HepG2 (cell line): ENCODE measurements around the gene RRP12. TPM values are rescaled to one million over a fixed set of nuclear protein-coding genes. Genes with fewer than 3 reads are reported as not detected.

ENCODE experiments used
- ATAC-seq: fragments of 200-7000 bp; cut with Tn5 transposase; 3 replicates; pipeline ENCODE4 v1.9.1; 2020; ENCODE audit warnings: mild to moderate bottlenecking, moderate library complexity
- BruUV-seq: library from RNA; stranded (reverse); fragments of 400-500 nt; replicated peaks from 2 replicates; lab custom pipeline; 2021; lab: Mats Ljungman, UMichigan
- CTCF ChIA-PET: fragments of 300-600 bp; formaldehyde crosslinking; extraction: SDS; loops from one replicate; lab custom pipeline; 2021; ENCODE audit warnings: low total read pairs, inconsistent platforms, low intra/inter-chr PET ratio; lab: Yijun Ruan, JAX
- POLR2A ChIA-PET: fragments of 350-600 bp; sonication (Branson Sonifier 250); formaldehyde crosslinking; loops from one replicate; lab custom pipeline; 2020; ENCODE audit warnings: antibody characterized with exemption, inconsistent platforms; lab: Yijun Ruan, JAX
- DNase-seq: peaks from one replicate; pipeline ENCODE4 v3.0.0-alpha.2; 2015; ENCODE audit warnings: low spot score
- FAIRE-seq: peaks from 3 replicates; lab custom pipeline; 2011; peaks lifted over from hg19 to GRCh38; lab: Jason Lieb, UNC
- H2AFZ ChIP-seq: one replicate; pipeline ENCODE4 v1.6.1; 2011; ENCODE audit warnings: low read length, inconsistent platforms
- H3K27ac ChIP-seq: fragments of 300-600 bp; 3 replicates; pipeline ENCODE4 v1.8.0; 2011; ENCODE audit warnings: mixed run types, mild to moderate bottlenecking, mixed read lengths, low read length, inconsistent platforms; ENCODE audit not compliant: insufficient read depth; ENCODE audit errors: extremely low read length
- H3K27me3 ChIP-seq, 2 experiments: fragments of 200-600 bp in 1 of 2; 2 replicates in 1 of 2; 3 replicates in 1 of 2; pipeline versions ENCODE4 v1.6.0 to v1.8.0; 2011; ENCODE audit warnings: low read length in 2 of 2, mild to moderate bottlenecking in 2 of 2, moderate library complexity in 2 of 2, inconsistent platforms in 1 of 2; ENCODE audit not compliant: insufficient read depth in 2 of 2, control insufficient read depth in 1 of 2
- H3K36me3 ChIP-seq, 2 experiments: fragments of 200-600 bp in 1 of 2; replicated peaks in 1 of 2; 2 replicates in 1 of 2; 3 replicates in 1 of 2; pipeline versions ENCODE4 v1.5.1 to v1.8.0; 2011; ENCODE audit warnings: low read length in 2 of 2, inconsistent platforms in 1 of 2; ENCODE audit not compliant: insufficient read depth in 2 of 2, control insufficient read depth in 1 of 2
- H3K4me1 ChIP-seq: 2 replicates; pipeline ENCODE4 v1.5.1; 2012; ENCODE audit warnings: low read length, inconsistent platforms; ENCODE audit not compliant: insufficient read depth
- H3K4me2 ChIP-seq: 2 replicates; pipeline ENCODE4 v1.6.0; 2011; ENCODE audit warnings: low read depth, low read length, inconsistent platforms
- H3K4me3 ChIP-seq, 3 experiments: fragments of 200-600 bp in 1 of 3; sonication (generic), shearing (Covaris generic) in 1 of 3; replicated peaks in 1 of 3; 2 replicates each; pipeline ENCODE4 v1.5.1; 2011 to 2016; ENCODE audit warnings: low read length in 3 of 3, inconsistent platforms in 2 of 3, low read depth in 2 of 3, mild to moderate bottlenecking in 2 of 3, control low read depth in 1 of 3, mixed read lengths in 1 of 3; ENCODE audit not compliant: insufficient read depth in 1 of 3
- H3K79me2 ChIP-seq: one replicate; pipeline ENCODE4 v1.6.1; 2011; ENCODE audit warnings: low read length, inconsistent platforms; ENCODE audit not compliant: insufficient read depth
- H3K9ac ChIP-seq: 2 replicates; pipeline ENCODE4 v1.6.0; 2011; ENCODE audit warnings: mild to moderate bottlenecking, low read depth, low read length, inconsistent platforms; ENCODE audit not compliant: insufficient read depth
- H3K9me3 ChIP-seq: 2 replicates; pipeline ENCODE4 v1.5.1; 2012; ENCODE audit warnings: mild to moderate bottlenecking, low read length
- H4K20me1 ChIP-seq: 2 replicates; pipeline ENCODE4 v1.6.0; 2011; ENCODE audit warnings: inconsistent platforms, mild to moderate bottlenecking, low read length, moderate library complexity; ENCODE audit not compliant: insufficient read depth
- ARNTL ChIP-seq: sonication (generic); formaldehyde crosslinking; IDR thresholded peaks from 2 replicates; pipeline ENCODE4 v1.4.0; 2020; ENCODE audit warnings: mild to moderate bottlenecking, missing genetic modification reagents
- BCLAF1 ChIP-seq: fragments of 450-650 bp; IDR thresholded peaks from 2 replicates; pipeline ENCODE4 v1.6.1; 2017; ENCODE audit warnings: mild to moderate bottlenecking
- CHD2 ChIP-seq: IDR thresholded peaks from 2 replicates; pipeline ENCODE4 v1.6.1; 2011; ENCODE audit warnings: low read depth, low read length, improper control_type of control experiment
- HOXA9 ChIP-seq: sonication (generic); formaldehyde crosslinking; IDR thresholded peaks from 2 replicates; pipeline ENCODE4 v1.8.1; 2022; ENCODE audit warnings: missing genetic modification reagents, mild to moderate bottlenecking, moderate library complexity, borderline replicate concordance
- SMARCC2 ChIP-seq: fragments of 450-650 bp; IDR thresholded peaks from 2 replicates; pipeline ENCODE4 v1.6.1; 2017; ENCODE audit warnings: antibody characterized with exemption, mild to moderate bottlenecking
- ZBTB38 ChIP-seq: sonication (generic); formaldehyde crosslinking; IDR thresholded peaks from 2 replicates; pipeline ENCODE4 v1.5.1; 2020; ENCODE audit warnings: mild to moderate bottlenecking, missing genetic modification reagents
- ZNF605 ChIP-seq: sonication (generic); formaldehyde crosslinking; IDR thresholded peaks from 2 replicates; pipeline ENCODE4 v1.8.0; 2022; ENCODE audit warnings: mild to moderate bottlenecking, missing genetic modification reagents
- ZNF790 ChIP-seq: sonication (generic); formaldehyde crosslinking; IDR thresholded peaks from 2 replicates; pipeline ENCODE4 v1.8.0; 2022; ENCODE audit warnings: missing genetic modification reagents, mild to moderate bottlenecking, borderline replicate concordance
- WGBS: methylation state at CpG from one replicate; pipeline ENCODE4 v1.1.6; 2017; ENCODE audit warnings: low lambda C conversion rate; 5-methylcytosine and 5-hydroxymethylcytosine counted together
- in situ Hi-C: cut with HindIII; loops from 2 replicates; pipeline ENCODE4 v1.10.0; 2017; ENCODE audit warnings: low pct_unique_long_range_greater_than_20kb; ENCODE audit not compliant: extremely low pct_ligation_motif_present
- intact Hi-C: fragments of 100-400 bp; cut with micrococcal nuclease; formaldehyde crosslinking; loops from one replicate; pipeline ENCODE4 v1.10.0; 2022; ENCODE audit not compliant: unreplicated experiment
- polyA plus RNA-seq, 8 experiments: library from polyadenylated mRNA; depleted of rRNA in 3 of 8; stranded (reverse) in 7 of 8; unstranded in 1 of 8; fragments of >200 nt; fragmentation: Illumina TruSeq in 4 of 8; extraction: Trizol in 4 of 8; gene quantifications; 2 replicates each; pipeline versions ENCODE4 v1.2.1 to v1.2.3, GENCODE V29; 2011 to 2016; ENCODE audit warnings: low read depth in 4 of 8, missing spikeins in 1 of 8, mixed read lengths in 1 of 8; ENCODE audit not compliant: insufficient read depth in 1 of 8
- total RNA-seq, 5 experiments: library from RNA; depleted of rRNA; stranded (reverse); fragments of >200 nt; fragmentation: Illumina TruSeq; extraction: Trizol; gene quantifications; 2 replicates each; pipeline ENCODE4 v1.2.3, GENCODE V29; 2016; ENCODE audit warnings: low read depth in 1 of 5
- TF ChIP-seq, protein P1 (sequence below): sonication (generic); formaldehyde crosslinking; IDR thresholded peaks from 2 replicates; pipeline ENCODE4 v1.9.0; 2021; ENCODE audit warnings: mild to moderate bottlenecking, missing genetic modification reagents
- TF ChIP-seq, protein P2 (sequence below): sonication (generic); formaldehyde crosslinking; conservative IDR thresholded peaks from 2 replicates; pipeline ENCODE4 v1.8.0; 2022; ENCODE audit warnings: low read depth, missing genetic modification reagents

Gene RRP12
- total and polyA plus RNA-seq, 2 of the 13 experiments (the other 11 are each of a cell fraction or from before 2014, with no cell fraction given), result 13.2 to 39.4 TPM

GRCh38 chr10:97399843-97400545, 1.1 kb downstream of the RRP12 start (continued):
- TF ChIP-seq HOXA9 (no peak), ARNTL (no peak), ZNF605 (CRISPR knock-in tag) (0 out of 2 replicates have a peak, but pooled peaks have one; percentile 1), SMARCC2 (no peak)
- TF ChIP-seq, protein P1, sequence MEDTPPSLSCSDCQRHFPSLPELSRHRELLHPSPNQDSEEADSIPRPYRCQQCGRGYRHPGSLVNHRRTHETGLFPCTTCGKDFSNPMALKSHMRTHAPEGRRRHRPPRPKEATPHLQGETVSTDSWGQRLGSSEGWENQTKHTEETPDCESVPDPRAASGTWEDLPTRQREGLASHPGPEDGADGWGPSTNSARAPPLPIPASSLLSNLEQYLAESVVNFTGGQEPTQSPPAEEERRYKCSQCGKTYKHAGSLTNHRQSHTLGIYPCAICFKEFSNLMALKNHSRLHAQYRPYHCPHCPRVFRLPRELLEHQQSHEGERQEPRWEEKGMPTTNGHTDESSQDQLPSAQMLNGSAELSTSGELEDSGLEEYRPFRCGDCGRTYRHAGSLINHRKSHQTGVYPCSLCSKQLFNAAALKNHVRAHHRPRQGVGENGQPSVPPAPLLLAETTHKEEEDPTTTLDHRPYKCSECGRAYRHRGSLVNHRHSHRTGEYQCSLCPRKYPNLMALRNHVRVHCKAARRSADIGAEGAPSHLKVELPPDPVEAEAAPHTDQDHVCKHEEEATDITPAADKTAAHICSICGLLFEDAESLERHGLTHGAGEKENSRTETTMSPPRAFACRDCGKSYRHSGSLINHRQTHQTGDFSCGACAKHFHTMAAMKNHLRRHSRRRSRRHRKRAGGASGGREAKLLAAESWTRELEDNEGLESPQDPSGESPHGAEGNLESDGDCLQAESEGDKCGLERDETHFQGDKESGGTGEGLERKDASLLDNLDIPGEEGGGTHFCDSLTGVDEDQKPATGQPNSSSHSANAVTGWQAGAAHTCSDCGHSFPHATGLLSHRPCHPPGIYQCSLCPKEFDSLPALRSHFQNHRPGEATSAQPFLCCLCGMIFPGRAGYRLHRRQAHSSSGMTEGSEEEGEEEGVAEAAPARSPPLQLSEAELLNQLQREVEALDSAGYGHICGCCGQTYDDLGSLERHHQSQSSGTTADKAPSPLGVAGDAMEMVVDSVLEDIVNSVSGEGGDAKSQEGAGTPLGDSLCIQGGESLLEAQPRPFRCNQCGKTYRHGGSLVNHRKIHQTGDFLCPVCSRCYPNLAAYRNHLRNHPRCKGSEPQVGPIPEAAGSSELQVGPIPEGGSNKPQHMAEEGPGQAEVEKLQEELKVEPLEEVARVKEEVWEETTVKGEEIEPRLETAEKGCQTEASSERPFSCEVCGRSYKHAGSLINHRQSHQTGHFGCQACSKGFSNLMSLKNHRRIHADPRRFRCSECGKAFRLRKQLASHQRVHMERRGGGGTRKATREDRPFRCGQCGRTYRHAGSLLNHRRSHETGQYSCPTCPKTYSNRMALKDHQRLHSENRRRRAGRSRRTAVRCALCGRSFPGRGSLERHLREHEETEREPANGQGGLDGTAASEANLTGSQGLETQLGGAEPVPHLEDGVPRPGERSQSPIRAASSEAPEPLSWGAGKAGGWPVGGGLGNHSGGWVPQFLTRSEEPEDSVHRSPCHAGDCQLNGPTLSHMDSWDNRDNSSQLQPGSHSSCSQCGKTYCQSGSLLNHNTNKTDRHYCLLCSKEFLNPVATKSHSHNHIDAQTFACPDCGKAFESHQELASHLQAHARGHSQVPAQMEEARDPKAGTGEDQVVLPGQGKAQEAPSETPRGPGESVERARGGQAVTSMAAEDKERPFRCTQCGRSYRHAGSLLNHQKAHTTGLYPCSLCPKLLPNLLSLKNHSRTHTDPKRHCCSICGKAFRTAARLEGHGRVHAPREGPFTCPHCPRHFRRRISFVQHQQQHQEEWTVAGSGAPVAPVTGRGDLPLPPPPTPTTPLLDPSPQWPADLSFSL (CRISPR knock-in tag), result no peak
- TF ChIP-seq, all 625 proteins: peak for 16

DNA sequence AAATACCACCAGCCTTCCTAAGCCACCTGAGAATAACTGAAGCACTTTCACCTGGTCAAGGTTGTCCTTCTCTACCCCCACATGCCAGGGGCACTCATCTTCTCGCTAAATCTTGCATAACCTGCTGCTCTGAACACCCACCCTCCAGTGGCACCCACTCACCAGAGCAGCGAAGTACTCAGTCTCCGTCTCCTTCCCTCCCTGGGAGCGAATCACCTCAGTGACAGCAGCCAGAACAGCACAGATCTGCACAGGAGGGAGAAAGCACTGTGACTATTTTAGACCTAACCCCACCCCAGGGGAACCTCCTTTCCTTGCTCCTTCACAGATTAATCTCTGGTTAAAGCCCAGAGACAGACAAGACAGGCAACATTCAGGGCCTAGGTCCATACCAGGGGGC, 5.1 kb downstream of the RRP12 start:
- no peak for FAIRE-seq
- BruUV-seq, result no TSS peak
- in situ Hi-C loops, result no loop called here
- TF ChIP-seq, protein P2, sequence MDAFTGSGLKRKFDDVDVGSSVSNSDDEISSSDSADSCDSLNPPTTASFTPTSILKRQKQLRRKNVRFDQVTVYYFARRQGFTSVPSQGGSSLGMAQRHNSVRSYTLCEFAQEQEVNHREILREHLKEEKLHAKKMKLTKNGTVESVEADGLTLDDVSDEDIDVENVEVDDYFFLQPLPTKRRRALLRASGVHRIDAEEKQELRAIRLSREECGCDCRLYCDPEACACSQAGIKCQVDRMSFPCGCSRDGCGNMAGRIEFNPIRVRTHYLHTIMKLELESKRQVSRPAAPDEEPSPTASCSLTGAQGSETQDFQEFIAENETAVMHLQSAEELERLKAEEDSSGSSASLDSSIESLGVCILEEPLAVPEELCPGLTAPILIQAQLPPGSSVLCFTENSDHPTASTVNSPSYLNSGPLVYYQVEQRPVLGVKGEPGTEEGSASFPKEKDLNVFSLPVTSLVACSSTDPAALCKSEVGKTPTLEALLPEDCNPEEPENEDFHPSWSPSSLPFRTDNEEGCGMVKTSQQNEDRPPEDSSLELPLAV, result no peak
- TF ChIP-seq ZBTB38 (CRISPR knock-in tag), result no peak
- TF ChIP-seq CHD2, result no peak
- TF ChIP-seq ZNF790 (CRISPR knock-in tag), result no peak
- TF ChIP-seq BCLAF1, result no peak

More for the DNA sequence above, 5.1 kb downstream of the RRP12 start:
- CTCF ChIA-PET, result no interaction called here
- H3K4me3 ChIP-seq, result no peak overlapping the region
- DNase-seq, result no peak
- peaks cover 10 to 34% of the 10 kb centered on the region in 2 experiments; a peak in 4 of 5 replicates for H3K36me3 ChIP-seq
- POLR2A ChIA-PET, result no interaction called here
- intact Hi-C loops, result no loop called here
- no peak overlapping the region for H2AFZ ChIP-seq
- H3K79me2 ChIP-seq, result peaks cover 12% of the 10 kb centered on the region
- H3K9me3 ChIP-seq, result no peaks in the 10 kb centered on the region
- H3K27me3 ChIP-seq, result no peaks in the 10 kb centered on the region; a peak in 1 of 5 replicates
- 84% methylated on average over 4 of the region's 4 CpGs for WGBS
- H3K4me2 ChIP-seq, result no peak overlapping the region
- H3K27ac ChIP-seq, result no peak overlapping the region
- no peaks in the 10 kb centered on the region for H3K4me1 ChIP-seq
- H4K20me1 ChIP-seq, result no peaks in the 10 kb centered on the region
- H3K9ac ChIP-seq, result no peak overlapping the region
- no peak for ATAC-seq
